Measurements from ENCODE around the gene RAD9A.

DNA sequence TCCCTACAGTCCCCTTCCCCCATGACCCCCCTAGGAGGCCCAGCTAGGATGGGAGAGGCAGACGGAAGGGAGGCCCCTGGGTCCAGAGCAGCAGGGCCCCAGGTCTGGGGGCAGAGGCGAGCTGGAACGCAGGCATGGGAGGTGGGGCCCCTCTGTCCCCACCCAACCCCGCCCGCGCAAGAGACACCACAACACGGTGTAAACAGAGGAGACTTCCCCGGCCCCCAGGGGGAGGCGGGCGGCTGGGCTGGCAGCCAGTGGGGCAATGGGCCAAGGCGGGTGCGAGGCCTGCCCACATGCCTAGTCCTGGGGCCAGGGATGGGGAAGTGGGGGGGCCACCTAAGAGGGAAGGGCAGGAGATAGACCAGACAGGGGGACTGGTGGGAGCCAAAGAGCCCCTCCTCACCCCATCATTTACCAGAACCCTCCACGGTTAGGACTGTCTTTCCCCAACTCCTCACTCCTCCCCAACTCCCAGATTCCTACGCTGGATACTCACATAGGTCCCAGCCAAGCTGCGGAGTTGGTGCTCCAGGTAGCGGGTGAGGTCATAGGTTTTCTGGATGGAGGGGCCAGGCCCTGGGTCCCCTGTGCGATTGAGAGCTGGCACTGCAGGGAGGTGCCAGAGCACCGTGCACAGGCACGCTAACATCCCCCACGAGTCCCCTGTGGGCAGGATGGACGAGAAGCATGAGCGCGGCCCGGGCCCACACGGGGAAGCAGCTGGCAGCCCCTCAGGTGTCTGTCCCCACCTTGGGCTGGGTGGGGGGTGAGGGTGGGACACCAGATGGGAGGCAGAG, 24.6 kb upstream of the RAD9A start:
- TF ChIP-seq, protein P1, sequence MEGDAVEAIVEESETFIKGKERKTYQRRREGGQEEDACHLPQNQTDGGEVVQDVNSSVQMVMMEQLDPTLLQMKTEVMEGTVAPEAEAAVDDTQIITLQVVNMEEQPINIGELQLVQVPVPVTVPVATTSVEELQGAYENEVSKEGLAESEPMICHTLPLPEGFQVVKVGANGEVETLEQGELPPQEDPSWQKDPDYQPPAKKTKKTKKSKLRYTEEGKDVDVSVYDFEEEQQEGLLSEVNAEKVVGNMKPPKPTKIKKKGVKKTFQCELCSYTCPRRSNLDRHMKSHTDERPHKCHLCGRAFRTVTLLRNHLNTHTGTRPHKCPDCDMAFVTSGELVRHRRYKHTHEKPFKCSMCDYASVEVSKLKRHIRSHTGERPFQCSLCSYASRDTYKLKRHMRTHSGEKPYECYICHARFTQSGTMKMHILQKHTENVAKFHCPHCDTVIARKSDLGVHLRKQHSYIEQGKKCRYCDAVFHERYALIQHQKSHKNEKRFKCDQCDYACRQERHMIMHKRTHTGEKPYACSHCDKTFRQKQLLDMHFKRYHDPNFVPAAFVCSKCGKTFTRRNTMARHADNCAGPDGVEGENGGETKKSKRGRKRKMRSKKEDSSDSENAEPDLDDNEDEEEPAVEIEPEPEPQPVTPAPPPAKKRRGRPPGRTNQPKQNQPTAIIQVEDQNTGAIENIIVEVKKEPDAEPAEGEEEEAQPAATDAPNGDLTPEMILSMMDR (IDR thresholded peaks at IDR 0.05): no peak
- TF ChIP-seq FOSL2 (IDR thresholded peaks at IDR 0.05; ENCODE audit: borderline replicate concordance, low read depth) (no peak), RFX5 (IDR thresholded peaks at IDR 0.05; ENCODE audit: low read length) (no peak), POLR2AphosphoS5 (IDR thresholded peaks at IDR 0.05; ENCODE audit: low read depth, low read length) (no peak), TCF12 (IDR thresholded peaks at IDR 0.05) (no peak), GABPA (IDR thresholded peaks at IDR 0.05; ENCODE audit: low read depth) (no peak), NFIC (IDR thresholded peaks at IDR 0.05; ENCODE audit: borderline replicate concordance) (no peak)
- TF ChIP-seq, protein P2, sequence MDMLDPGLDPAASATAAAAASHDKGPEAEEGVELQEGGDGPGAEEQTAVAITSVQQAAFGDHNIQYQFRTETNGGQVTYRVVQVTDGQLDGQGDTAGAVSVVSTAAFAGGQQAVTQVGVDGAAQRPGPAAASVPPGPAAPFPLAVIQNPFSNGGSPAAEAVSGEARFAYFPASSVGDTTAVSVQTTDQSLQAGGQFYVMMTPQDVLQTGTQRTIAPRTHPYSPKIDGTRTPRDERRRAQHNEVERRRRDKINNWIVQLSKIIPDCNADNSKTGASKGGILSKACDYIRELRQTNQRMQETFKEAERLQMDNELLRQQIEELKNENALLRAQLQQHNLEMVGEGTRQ (IDR thresholded peaks at IDR 0.05; ENCODE audit: borderline replicate concordance, low read depth, low read length): no peak
- TF ChIP-seq, protein P3, sequence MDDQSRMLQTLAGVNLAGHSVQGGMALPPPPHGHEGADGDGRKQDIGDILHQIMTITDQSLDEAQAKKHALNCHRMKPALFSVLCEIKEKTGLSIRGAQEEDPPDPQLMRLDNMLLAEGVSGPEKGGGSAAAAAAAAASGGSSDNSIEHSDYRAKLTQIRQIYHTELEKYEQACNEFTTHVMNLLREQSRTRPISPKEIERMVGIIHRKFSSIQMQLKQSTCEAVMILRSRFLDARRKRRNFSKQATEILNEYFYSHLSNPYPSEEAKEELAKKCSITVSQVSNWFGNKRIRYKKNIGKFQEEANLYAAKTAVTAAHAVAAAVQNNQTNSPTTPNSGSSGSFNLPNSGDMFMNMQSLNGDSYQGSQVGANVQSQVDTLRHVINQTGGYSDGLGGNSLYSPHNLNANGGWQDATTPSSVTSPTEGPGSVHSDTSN (IDR thresholded peaks at IDR 0.05): no peak
- TF ChIP-seq, protein P4, sequence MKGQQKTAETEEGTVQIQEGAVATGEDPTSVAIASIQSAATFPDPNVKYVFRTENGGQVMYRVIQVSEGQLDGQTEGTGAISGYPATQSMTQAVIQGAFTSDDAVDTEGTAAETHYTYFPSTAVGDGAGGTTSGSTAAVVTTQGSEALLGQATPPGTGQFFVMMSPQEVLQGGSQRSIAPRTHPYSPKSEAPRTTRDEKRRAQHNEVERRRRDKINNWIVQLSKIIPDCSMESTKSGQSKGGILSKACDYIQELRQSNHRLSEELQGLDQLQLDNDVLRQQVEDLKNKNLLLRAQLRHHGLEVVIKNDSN (IDR thresholded peaks at IDR 0.05; ENCODE audit: borderline replicate concordance, low read depth): no peak
